ENCODE measurements around the gene CRISP2.

CRISP2 gene

GRCh38 chr6:49653942-49654341 lies 59.4 kb downstream of the CRISP2 start:
- TF ChIP-seq, protein P1, sequence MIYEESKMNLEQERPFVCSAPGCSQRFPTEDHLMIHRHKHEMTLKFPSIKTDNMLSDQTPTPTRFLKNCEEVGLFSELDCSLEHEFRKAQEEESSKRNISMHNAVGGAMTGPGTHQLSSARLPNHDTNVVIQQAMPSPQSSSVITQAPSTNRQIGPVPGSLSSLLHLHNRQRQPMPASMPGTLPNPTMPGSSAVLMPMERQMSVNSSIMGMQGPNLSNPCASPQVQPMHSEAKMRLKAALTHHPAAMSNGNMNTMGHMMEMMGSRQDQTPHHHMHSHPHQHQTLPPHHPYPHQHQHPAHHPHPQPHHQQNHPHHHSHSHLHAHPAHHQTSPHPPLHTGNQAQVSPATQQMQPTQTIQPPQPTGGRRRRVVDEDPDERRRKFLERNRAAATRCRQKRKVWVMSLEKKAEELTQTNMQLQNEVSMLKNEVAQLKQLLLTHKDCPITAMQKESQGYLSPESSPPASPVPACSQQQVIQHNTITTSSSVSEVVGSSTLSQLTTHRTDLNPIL (CRISPR knock-in tag; IDR thresholded peaks at IDR 0.05; ENCODE audit: low read depth): no peak
- TF ChIP-seq PATZ1 (CRISPR knock-in tag; IDR thresholded peaks at IDR 0.05; ENCODE audit: borderline replicate concordance) (no peak), OSR1 (CRISPR knock-in tag; IDR thresholded peaks at IDR 0.05) (no peak), GLIS3 (CRISPR knock-in tag; IDR thresholded peaks at IDR 0.05) (no peak), TCF4 (CRISPR knock-in tag; IDR thresholded peaks at IDR 0.05; ENCODE audit: borderline replicate concordance) (no peak), RARB (CRISPR knock-in tag; IDR thresholded peaks at IDR 0.05) (no peak), BACH2 (CRISPR knock-in tag; IDR thresholded peaks at IDR 0.05; ENCODE audit: borderline replicate concordance) (no peak), SNAI2 (CRISPR knock-in tag; IDR thresholded peaks at IDR 0.05) (no peak), PPARA (CRISPR knock-in tag; IDR thresholded peaks at IDR 0.05; ENCODE audit: borderline replicate concordance) (no peak), POU6F1 (CRISPR knock-in tag; IDR thresholded peaks at IDR 0.05; ENCODE audit: borderline replicate concordance, low read depth) (no peak), ZC3H10 (CRISPR knock-in tag; IDR thresholded peaks at IDR 0.05) (no peak), ZFP30 (CRISPR knock-in tag; IDR thresholded peaks at IDR 0.05) (no peak), TOX (CRISPR knock-in tag; IDR thresholded peaks at IDR 0.05; ENCODE audit: borderline replicate concordance) (no peak), ZNF565 (CRISPR knock-in tag; conservative IDR thresholded peaks at IDR 0.05; ENCODE audit: low read depth) (no peak), CSDC2 (CRISPR knock-in tag; IDR thresholded peaks at IDR 0.05) (no peak), ARNTL (CRISPR knock-in tag; IDR thresholded peaks at IDR 0.05; ENCODE audit: borderline replicate concordance, low read depth) (no peak), ZFP3 (CRISPR knock-in tag; IDR thresholded peaks at IDR 0.05) (no peak), ZNF8 (CRISPR knock-in tag; IDR thresholded peaks at IDR 0.05) (no peak)
- TF ChIP-seq, protein P2, sequence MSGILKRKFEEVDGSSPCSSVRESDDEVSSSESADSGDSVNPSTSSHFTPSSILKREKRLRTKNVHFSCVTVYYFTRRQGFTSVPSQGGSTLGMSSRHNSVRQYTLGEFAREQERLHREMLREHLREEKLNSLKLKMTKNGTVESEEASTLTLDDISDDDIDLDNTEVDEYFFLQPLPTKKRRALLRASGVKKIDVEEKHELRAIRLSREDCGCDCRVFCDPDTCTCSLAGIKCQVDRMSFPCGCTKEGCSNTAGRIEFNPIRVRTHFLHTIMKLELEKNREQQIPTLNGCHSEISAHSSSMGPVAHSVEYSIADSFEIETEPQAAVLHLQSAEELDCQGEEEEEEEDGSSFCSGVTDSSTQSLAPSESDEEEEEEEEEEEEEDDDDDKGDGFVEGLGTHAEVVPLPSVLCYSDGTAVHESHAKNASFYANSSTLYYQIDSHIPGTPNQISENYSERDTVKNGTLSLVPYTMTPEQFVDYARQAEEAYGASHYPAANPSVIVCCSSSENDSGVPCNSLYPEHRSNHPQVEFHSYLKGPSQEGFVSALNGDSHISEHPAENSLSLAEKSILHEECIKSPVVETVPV (CRISPR knock-in tag; IDR thresholded peaks at IDR 0.05): no peak
- TF ChIP-seq, protein P3, sequence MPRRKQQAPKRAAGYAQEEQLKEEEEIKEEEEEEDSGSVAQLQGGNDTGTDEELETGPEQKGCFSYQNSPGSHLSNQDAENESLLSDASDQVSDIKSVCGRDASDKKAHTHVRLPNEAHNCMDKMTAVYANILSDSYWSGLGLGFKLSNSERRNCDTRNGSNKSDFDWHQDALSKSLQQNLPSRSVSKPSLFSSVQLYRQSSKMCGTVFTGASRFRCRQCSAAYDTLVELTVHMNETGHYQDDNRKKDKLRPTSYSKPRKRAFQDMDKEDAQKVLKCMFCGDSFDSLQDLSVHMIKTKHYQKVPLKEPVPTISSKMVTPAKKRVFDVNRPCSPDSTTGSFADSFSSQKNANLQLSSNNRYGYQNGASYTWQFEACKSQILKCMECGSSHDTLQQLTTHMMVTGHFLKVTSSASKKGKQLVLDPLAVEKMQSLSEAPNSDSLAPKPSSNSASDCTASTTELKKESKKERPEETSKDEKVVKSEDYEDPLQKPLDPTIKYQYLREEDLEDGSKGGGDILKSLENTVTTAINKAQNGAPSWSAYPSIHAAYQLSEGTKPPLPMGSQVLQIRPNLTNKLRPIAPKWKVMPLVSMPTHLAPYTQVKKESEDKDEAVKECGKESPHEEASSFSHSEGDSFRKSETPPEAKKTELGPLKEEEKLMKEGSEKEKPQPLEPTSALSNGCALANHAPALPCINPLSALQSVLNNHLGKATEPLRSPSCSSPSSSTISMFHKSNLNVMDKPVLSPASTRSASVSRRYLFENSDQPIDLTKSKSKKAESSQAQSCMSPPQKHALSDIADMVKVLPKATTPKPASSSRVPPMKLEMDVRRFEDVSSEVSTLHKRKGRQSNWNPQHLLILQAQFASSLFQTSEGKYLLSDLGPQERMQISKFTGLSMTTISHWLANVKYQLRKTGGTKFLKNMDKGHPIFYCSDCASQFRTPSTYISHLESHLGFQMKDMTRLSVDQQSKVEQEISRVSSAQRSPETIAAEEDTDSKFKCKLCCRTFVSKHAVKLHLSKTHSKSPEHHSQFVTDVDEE (CRISPR knock-in tag; IDR thresholded peaks at IDR 0.05): no peak
- ATAC-seq: no peak

GRCh38 chr6:49653438-49653837 lies 59.9 kb downstream of the CRISP2 start:
- TF ChIP-seq POU6F1 (CRISPR knock-in tag; IDR thresholded peaks at IDR 0.05; ENCODE audit: borderline replicate concordance, low read depth): no peak
- TF ChIP-seq, protein P3 (CRISPR knock-in tag; IDR thresholded peaks at IDR 0.05): no peak
- ATAC-seq: no peak

Measured in SK-N-SH treated with all-trans-retinoic acid at 6 μM for 48 hours (cell line).